Lower lobe of right lung (tissue), 2 donors: ENCODE measurements around the gene MCU. TPM values are rescaled to one million over a fixed set of nuclear protein-coding genes. Genes with fewer than 3 reads are reported as not detected.

ENCODE experiments used
- ATAC-seq, 2 donors: fragments of 200-7000 bp; cut with Tn5 transposase; one replicate each; pipeline ENCODE4 v1.9.1; 2020 to 2022; ENCODE audit warnings: mild to moderate bottlenecking in 2 of 2, moderate library complexity in 2 of 2
- DNase-seq: peaks from one replicate; pipeline ENCODE4 v3.0.0-alpha.2; 2020
- H3K27ac ChIP-seq: fragments of 200-600 bp; one replicate; pipeline ENCODE4 v1.8.0; 2022
- H3K27me3 ChIP-seq: fragments of 200-600 bp; one replicate; pipeline ENCODE4 v1.8.0; 2022; ENCODE audit warnings: low read depth
- H3K36me3 ChIP-seq: fragments of 200-600 bp; one replicate; pipeline ENCODE4 v1.8.0; 2022; ENCODE audit warnings: mild to moderate bottlenecking
- H3K4me1 ChIP-seq: fragments of 200-600 bp; one replicate; pipeline ENCODE4 v1.8.0; 2022
- H3K4me3 ChIP-seq: fragments of 200-600 bp; one replicate; pipeline ENCODE4 v1.8.0; 2022; ENCODE audit warnings: mild to moderate bottlenecking
- H3K9me3 ChIP-seq: fragments of 200-600 bp; one replicate; pipeline ENCODE4 v1.8.0; 2022
- intact Hi-C: fragments of 100-400 bp; cut with DNase I; formaldehyde crosslinking; loops from one replicate; pipeline ENCODE4 v1.11.0; 2022
- total RNA-seq: library from RNA; stranded (reverse); fragmentation: NEBNext Ultra II Directional; extraction: Animal tissue kit (Norgen Biotek cat#: 25700); gene quantifications from one replicate; pipeline ENCODE4 v1.2.1, GENCODE V29; 2021
- TF ChIP-seq, protein P1 (sequence below): fragments of 200-600 bp; IDR thresholded peaks from one replicate; pipeline ENCODE4 v1.8.0; 2022; ENCODE audit warnings: antibody characterized with exemption, mild to moderate bottlenecking
- donor health status: DM: no; HTN: yes; CAD: no; lungs with severe emphysema.

Gene MCU
- total RNA-seq, 1 donor from 2014 or later = 24.2 TPM

DNA sequence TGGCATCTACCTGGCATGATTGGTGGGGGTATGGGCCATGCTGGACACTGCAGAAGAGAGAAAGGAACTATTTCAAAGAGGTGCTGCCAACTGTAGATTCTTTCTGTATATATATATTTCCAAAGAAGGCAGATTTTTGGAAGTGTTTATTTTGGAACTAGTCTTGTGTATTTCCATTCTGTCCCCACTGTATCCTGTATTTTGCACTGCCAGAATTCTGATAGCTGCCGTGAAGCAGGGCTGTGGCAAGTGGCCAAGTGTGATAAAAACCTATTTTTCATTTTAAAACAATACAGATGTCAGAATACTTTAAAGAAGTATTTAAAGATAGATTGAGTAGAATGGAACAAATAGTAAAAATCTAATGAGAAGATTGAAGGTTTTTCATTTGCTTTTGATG is 17.1 kb downstream of the MCU start:
- intact Hi-C loops = no loop called here
- TF ChIP-seq, protein P1, sequence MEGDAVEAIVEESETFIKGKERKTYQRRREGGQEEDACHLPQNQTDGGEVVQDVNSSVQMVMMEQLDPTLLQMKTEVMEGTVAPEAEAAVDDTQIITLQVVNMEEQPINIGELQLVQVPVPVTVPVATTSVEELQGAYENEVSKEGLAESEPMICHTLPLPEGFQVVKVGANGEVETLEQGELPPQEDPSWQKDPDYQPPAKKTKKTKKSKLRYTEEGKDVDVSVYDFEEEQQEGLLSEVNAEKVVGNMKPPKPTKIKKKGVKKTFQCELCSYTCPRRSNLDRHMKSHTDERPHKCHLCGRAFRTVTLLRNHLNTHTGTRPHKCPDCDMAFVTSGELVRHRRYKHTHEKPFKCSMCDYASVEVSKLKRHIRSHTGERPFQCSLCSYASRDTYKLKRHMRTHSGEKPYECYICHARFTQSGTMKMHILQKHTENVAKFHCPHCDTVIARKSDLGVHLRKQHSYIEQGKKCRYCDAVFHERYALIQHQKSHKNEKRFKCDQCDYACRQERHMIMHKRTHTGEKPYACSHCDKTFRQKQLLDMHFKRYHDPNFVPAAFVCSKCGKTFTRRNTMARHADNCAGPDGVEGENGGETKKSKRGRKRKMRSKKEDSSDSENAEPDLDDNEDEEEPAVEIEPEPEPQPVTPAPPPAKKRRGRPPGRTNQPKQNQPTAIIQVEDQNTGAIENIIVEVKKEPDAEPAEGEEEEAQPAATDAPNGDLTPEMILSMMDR = no peak
- Histone ChIP-seq H3K36me3 (no peaks in the 10 kb centered on the region), H3K4me1 (peaks cover 35% of the 10 kb centered on the region), H3K9me3 (no peaks in the 10 kb centered on the region), H3K27ac (no peak overlapping the region), H3K27me3 (no peaks in the 10 kb centered on the region), H3K4me3 (no peak overlapping the region)
- ATAC-seq (peak in 1 of 2 donors; percentile 21), DNase-seq (no peak)

DNA sequence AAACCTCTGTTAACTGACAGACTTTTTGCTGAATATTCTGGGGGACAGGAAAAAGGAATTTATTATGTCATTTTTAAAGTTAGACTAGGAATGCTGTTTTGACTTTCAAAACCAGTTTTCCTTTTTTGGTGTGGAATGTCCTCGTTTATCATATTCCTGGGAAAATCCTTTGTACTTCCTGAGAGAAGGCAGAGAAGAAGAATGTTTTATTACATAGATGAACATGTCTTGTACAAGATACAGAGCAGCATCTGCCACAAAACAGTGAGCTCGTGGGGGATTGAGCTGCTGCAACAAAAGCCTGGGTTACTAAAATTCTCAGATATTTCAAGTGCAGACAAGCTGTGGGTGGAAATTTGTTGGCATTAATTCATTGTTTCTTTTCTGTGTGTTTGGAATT is 20.2 kb downstream of the MCU start:
- H3K27ac ChIP-seq = peak overlapping the region; percentile 38
- H3K27me3 ChIP-seq = no peaks in the 10 kb centered on the region
- DNase-seq = no peak
- no peak for ATAC-seq
- H3K9me3 ChIP-seq = no peaks in the 10 kb centered on the region
- TF ChIP-seq, protein P1 = no peak
- intact Hi-C loops = no loop called here
- peaks cover 17% of the 10 kb centered on the region for H3K36me3 ChIP-seq
- peaks cover 35% of the 10 kb centered on the region for H3K4me1 ChIP-seq
- H3K4me3 ChIP-seq = no peak overlapping the region

DNA sequence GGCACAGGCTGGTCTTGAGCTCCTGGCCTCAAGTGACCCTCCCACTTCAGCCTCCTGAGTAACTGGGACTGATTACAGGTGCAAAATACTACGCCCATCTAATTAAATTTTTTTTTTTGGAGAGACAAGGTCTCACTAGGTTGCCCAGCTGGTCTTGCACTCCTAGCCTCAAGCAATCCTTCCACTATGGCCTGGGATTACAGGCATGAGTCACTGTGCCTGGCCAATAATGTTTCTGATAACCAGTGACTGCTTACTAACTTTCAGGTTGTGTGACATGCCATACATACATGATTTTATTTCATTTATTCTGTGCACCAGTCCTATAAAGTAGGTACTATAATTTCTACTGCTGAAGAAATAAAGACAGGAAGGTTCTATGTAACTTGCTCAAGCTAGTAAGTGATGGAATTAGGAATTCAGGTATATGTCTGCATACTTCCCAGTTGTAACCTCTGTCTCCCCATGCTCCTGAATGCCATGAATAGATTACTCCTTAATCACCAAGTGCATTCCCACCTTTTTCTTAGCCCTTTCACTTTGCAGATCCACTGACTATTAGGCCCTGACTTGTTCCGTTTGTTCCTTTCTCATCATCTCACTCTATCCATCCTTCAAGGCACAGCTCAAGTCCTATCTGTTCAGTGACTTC is 28.1 kb downstream of the MCU start:
- no peaks in the 10 kb centered on the region for H3K9me3 ChIP-seq
- TF ChIP-seq, protein P1 = no peak

DNA sequence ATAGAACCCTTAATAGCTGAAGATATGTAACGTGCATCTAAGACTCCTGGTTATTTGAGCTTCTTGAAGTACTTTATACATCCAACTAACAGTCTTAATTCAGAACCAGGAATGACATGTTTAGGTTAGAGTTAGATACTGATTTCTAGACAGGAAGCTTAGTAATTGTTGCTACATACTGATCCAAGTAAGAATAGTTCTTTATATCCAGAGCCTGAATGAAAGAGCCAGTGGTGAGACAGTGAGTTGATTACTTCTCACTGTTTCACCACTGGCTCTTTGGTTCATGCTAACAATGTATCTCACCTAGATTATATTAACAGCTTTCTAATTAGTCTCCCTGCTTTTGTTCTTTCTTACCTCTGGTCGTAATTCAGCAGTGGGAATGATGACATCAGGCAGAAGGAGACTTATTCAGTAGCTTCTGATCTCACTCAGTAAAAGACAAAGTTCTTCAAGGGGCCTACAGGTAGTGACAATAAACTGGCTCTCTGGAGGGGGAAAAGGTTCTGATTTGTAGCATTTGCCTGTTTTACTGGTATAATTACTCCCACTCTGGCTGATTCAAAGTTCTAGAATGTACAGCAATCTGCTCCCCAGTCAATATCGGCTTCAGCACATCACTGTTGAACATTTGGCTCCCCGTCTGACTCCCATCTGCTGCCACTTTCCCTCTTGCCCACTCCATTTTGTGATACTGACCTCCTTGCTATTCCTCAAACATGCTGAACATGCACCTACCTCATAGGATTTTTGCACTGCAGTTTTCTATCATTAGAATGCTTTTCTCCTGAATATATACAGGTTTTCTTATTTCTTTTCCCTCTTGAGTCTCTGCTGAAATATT is 29.1 kb downstream of the MCU start:
- Histone ChIP-seq H3K27ac (no peak overlapping the region), H3K4me1 (no peaks in the 10 kb centered on the region), H3K36me3 (peaks cover 12% of the 10 kb centered on the region), H3K27me3 (no peaks in the 10 kb centered on the region), H3K9me3 (no peaks in the 10 kb centered on the region), H3K4me3 (no peak overlapping the region)
- intact Hi-C loops = no loop called here
- DNase-seq (no peak), ATAC-seq (no peak)
- TF ChIP-seq, protein P1 = no peak

More for the DNA sequence above, 28.1 kb downstream of the MCU start:
- intact Hi-C loops = no loop called here
- Histone ChIP-seq H3K27ac (no peak overlapping the region), H3K4me3 (no peak overlapping the region), H3K27me3 (no peaks in the 10 kb centered on the region), H3K4me1 (no peaks in the 10 kb centered on the region), H3K36me3 (peaks cover 20% of the 10 kb centered on the region)
- peak in 1 of 2 donors; percentile 16 for ATAC-seq
- DNase-seq = no peak

DNA sequence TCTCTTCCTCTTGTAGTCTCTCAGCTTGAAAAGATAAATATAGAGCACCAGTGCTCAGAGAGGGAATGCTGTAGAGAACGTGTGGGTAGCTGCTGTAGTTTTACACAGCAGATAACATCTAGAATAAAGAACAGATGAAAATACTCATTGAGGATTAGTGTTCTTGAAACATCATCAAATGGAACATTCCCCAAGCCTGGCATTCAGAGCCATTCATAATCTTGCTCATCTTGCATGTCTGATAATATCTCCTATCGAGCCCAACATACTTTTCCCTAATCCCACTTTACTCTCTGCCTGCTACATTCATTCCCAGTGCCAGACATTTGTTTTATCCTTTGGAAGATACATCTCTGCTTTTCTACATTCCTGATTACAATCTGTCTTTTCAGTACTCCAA is 35.2 kb downstream of the MCU start:
- no peaks in the 10 kb centered on the region for H3K4me1 ChIP-seq
- DNase-seq (no peak), ATAC-seq (no peak)
- intact Hi-C loops = no loop called here
- no peaks in the 10 kb centered on the region for H3K27me3 ChIP-seq
- H3K36me3 ChIP-seq = no peaks in the 10 kb centered on the region
- TF ChIP-seq, protein P1 = no peak
- H3K9me3 ChIP-seq = no peaks in the 10 kb centered on the region
- no peak overlapping the region for H3K4me3 ChIP-seq
- no peak overlapping the region for H3K27ac ChIP-seq
